GM12865 (cell line): ENCODE measurements around the gene ACVRL1.
A peak's percentile ranks its signal among the peaks of the same experiment; 100 is the strongest.

Experiments
- DNase-seq: peaks from one replicate; pipeline ENCODE4 v3.0.0; 2010; ENCODE audit warnings: low read depth
- H3K4me3 ChIP-seq: 2 replicates; pipeline ENCODE4 v1.5.1; 2011; ENCODE audit warnings: mild to moderate bottlenecking, low read depth, low read length, control low read depth
- CTCF ChIP-seq: IDR thresholded peaks from 2 replicates; pipeline ENCODE4 v1.5.1; 2011; ENCODE audit warnings: low read length, control low read depth, low read depth, inconsistent platforms; ENCODE audit not compliant: insufficient read depth; ENCODE audit errors: missing control alignments

ACVRL1 gene

GRCh38 chr12:51920046-51920445 lies 12.7 kb downstream of the ACVRL1 start:
- TF ChIP-seq CTCF: no peak
- no peak for DNase-seq
- no peak overlapping the region for H3K4me3 ChIP-seq

GRCh38 chr12:51921017-51921725 lies 13.9 kb downstream of the ACVRL1 start:
- no peak overlapping the region for H3K4me3 ChIP-seq
- no peak for DNase-seq
- no peak for TF ChIP-seq CTCF

- no peak for TF ChIP-seq CTCF
- H3K4me3 ChIP-seq: no peak overlapping the region
- DNase-seq: no peak
Observed at GRCh38 chr12:51922146-51922545, 14.8 kb downstream of the ACVRL1 start.

GRCh38 chr12:51922762-51923505 lies 15.6 kb downstream of the ACVRL1 start:
- DNase-seq: peak; percentile 23
- no peak for TF ChIP-seq CTCF
- H3K4me3 ChIP-seq: no peak overlapping the region

- peak; percentile 83 for TF ChIP-seq CTCF
- H3K4me3 ChIP-seq: no peak overlapping the region
- peak; percentile 34 for DNase-seq
Observed at GRCh38 chr12:51923506-51924365, 16.4 kb downstream of the ACVRL1 start.

GRCh38 chr12:51924551-51925319 lies 17.4 kb downstream of the ACVRL1 start:
- TF ChIP-seq CTCF: no peak
- H3K4me3 ChIP-seq: no peak overlapping the region
- DNase-seq: peak; percentile 30
